HepG2 (cell line): Measurements from ENCODE around the gene ASB5. TPM values are rescaled to one million over a fixed set of nuclear protein-coding genes. Genes with fewer than 3 reads are reported as not detected.

ENCODE experiments used
- ARNT ChIP-seq: fragments of 450-650 bp; IDR thresholded peaks from 2 replicates; pipeline ENCODE4 v1.6.1; 2017
- CEBPZ ChIP-seq: IDR thresholded peaks from 2 replicates; pipeline ENCODE4 v1.6.1; 2012; ENCODE audit warnings: low read length, improper control_type of control experiment
- CHCHD3 ChIP-seq: sonication (generic); formaldehyde crosslinking; IDR thresholded peaks from 2 replicates; pipeline ENCODE4 v1.8.0; 2022; ENCODE audit warnings: mild to moderate bottlenecking, missing genetic modification reagents, moderate library complexity
- EEA1 ChIP-seq: sonication (generic); formaldehyde crosslinking; IDR thresholded peaks from 2 replicates; pipeline ENCODE4 v1.5.1; 2020; ENCODE audit warnings: mild to moderate bottlenecking, missing genetic modification reagents, borderline replicate concordance
- HNRNPLL ChIP-seq: fragments of 200-400 bp; formaldehyde crosslinking; IDR thresholded peaks from 2 replicates; pipeline ENCODE4 v1.6.1; 2017; ENCODE audit warnings: mild to moderate bottlenecking, low read depth, low read length; ENCODE audit not compliant: poor library complexity, severe bottlenecking
- KLF16 ChIP-seq, 2 experiments: sonication (generic) in 1 of 2; formaldehyde crosslinking in 1 of 2; IDR thresholded peaks; 2 replicates each; pipeline versions ENCODE4 v1.6.1 to v1.8.0; 2016 to 2023; ENCODE audit warnings: missing genetic modification reagents in 2 of 2, missing compliant biosample characterization in 1 of 2
- MED1 ChIP-seq: sonication (generic); formaldehyde crosslinking; IDR thresholded peaks from 2 replicates; pipeline ENCODE4 v1.4.0; 2020; ENCODE audit warnings: missing genetic modification reagents
- MTF2 ChIP-seq: sonication (generic); formaldehyde crosslinking; IDR thresholded peaks from 2 replicates; pipeline ENCODE4 v1.5.0; 2020; ENCODE audit warnings: missing genetic modification reagents, borderline replicate concordance
- POGZ ChIP-seq: sonication (generic); formaldehyde crosslinking; IDR thresholded peaks from 2 replicates; pipeline ENCODE4 v1.4.0; 2020; ENCODE audit warnings: mild to moderate bottlenecking, missing genetic modification reagents
- RFX1 ChIP-seq: fragments of 450-650 bp; IDR thresholded peaks from 2 replicates; pipeline ENCODE4 v1.6.1; 2017
- SMAD1 ChIP-seq: sonication (generic); formaldehyde crosslinking; IDR thresholded peaks from 2 replicates; pipeline ENCODE4 v1.4.0; 2020; ENCODE audit warnings: missing genetic modification reagents, low read depth, mild to moderate bottlenecking, borderline replicate concordance
- SMAD3 ChIP-seq: sonication (generic); formaldehyde crosslinking; IDR thresholded peaks from 2 replicates; pipeline ENCODE4 v1.4.0; 2020; ENCODE audit warnings: missing genetic modification reagents
- SOX5 ChIP-seq: IDR thresholded peaks from 2 replicates; pipeline ENCODE4 v1.6.1; 2016; ENCODE audit warnings: borderline replicate concordance
- ZNF615 ChIP-seq: sonication (generic); formaldehyde crosslinking; IDR thresholded peaks from 2 replicates; pipeline ENCODE4 v1.5.0; 2020; ENCODE audit warnings: mild to moderate bottlenecking, missing genetic modification reagents, borderline replicate concordance
- ZNF660 ChIP-seq: sonication (generic); formaldehyde crosslinking; IDR thresholded peaks from 2 replicates; pipeline ENCODE4 v1.5.1; 2020; ENCODE audit warnings: mild to moderate bottlenecking, low read depth, missing genetic modification reagents, borderline replicate concordance
- ZNF737 ChIP-seq: sonication (generic); formaldehyde crosslinking; IDR thresholded peaks from 2 replicates; pipeline ENCODE4 v1.5.0; 2020; ENCODE audit warnings: missing genetic modification reagents, mild to moderate bottlenecking, borderline replicate concordance
- polyA plus RNA-seq, 8 experiments: library from polyadenylated mRNA; depleted of rRNA in 3 of 8; stranded (reverse) in 7 of 8; unstranded in 1 of 8; fragments of >200 nt; fragmentation: Illumina TruSeq in 4 of 8; extraction: Trizol in 4 of 8; gene quantifications; 2 replicates each; pipeline versions ENCODE4 v1.2.1 to v1.2.3, GENCODE V29; 2011 to 2016; ENCODE audit warnings: low read depth in 4 of 8, missing spikeins in 1 of 8, mixed read lengths in 1 of 8; ENCODE audit not compliant: insufficient read depth in 1 of 8
- total RNA-seq, 5 experiments: library from RNA; depleted of rRNA; stranded (reverse); fragments of >200 nt; fragmentation: Illumina TruSeq; extraction: Trizol; gene quantifications; 2 replicates each; pipeline ENCODE4 v1.2.3, GENCODE V29; 2016; ENCODE audit warnings: low read depth in 1 of 5
- TF ChIP-seq, protein P1 (sequence below): sonication (generic); formaldehyde crosslinking; IDR thresholded peaks from 2 replicates; pipeline ENCODE4 v1.5.0; 2020; ENCODE audit warnings: mild to moderate bottlenecking, missing genetic modification reagents
- TF ChIP-seq, protein P2 (sequence below): sonication (generic); formaldehyde crosslinking; conservative IDR thresholded peaks from 2 replicates; pipeline ENCODE4 v1.4.0; 2020; ENCODE audit warnings: missing genetic modification reagents

Gene ASB5
- total and polyA plus RNA-seq, 2 of the 13 experiments (the other 11 are each of a cell fraction or from before 2014, with no cell fraction given): not detected

DNA sequence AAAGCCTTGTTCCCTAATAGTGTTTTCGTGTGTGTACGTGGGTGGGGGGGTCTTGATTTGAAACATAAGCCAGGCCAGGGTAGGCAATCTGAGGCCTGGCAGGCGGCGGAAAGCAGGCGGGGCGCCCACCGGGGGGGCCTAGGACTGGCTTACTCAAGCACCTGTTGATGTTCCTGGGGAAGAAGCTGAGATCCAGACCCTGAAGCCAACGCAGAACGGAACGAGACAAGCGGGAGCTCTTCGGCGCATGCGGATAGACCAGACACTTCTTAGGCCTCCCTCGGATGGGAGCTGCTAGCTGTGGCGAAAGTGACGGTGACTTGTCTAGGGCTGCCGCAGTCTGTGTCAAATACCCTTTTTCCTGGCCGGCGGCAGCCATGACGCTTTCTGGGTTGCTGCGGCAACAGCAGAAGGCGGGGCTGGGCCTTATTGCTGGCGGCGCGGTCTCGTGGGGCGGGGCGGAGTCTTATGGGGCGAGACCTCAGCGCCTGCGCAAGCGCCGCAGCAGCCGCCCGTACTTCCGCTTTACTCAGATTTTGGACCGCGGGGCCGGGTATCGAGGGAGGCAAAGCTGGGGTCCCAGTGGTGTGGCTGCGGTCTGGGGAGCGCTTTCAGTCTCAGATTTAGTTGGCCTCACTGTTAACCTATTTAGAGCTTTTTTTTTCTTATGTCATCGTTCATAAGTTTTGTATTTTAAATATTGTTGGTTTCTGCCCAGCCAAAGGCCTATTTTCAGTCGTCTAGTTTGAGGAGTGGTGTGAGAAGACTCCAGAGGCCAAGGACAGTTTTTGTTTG lies 73.6 kb downstream of the ASB5 start, which contains the start of gene SPATA4 (continued):
- TF ChIP-seq ZNF737 (CRISPR knock-in tag): no peak
- peak; percentile 43; the same call in 1 of the 2 replicates for TF ChIP-seq SMAD1 (CRISPR knock-in tag)
- TF ChIP-seq HNRNPLL: peak; percentile 94
- peak; percentile 37; the same call in 1 of the 2 replicates for TF ChIP-seq SOX5 (CRISPR knock-in tag)
- peak in 1 of 2 experiments; percentile 26; a peak in 1 of 4 replicates for TF ChIP-seq KLF16 (CRISPR knock-in tag; IDR thresholded peaks at IDR 0.05)
- peak; percentile 89 for TF ChIP-seq POGZ (CRISPR knock-in tag)
- no peak for TF ChIP-seq ZNF660 (CRISPR knock-in tag)
- TF ChIP-seq MED1 (CRISPR knock-in tag): 0 out of 2 replicates have a peak, but pooled peaks have one; percentile 19
- TF ChIP-seq ARNT: no peak
- no peak for TF ChIP-seq ZNF615 (CRISPR knock-in tag)
- TF ChIP-seq, protein P1, sequence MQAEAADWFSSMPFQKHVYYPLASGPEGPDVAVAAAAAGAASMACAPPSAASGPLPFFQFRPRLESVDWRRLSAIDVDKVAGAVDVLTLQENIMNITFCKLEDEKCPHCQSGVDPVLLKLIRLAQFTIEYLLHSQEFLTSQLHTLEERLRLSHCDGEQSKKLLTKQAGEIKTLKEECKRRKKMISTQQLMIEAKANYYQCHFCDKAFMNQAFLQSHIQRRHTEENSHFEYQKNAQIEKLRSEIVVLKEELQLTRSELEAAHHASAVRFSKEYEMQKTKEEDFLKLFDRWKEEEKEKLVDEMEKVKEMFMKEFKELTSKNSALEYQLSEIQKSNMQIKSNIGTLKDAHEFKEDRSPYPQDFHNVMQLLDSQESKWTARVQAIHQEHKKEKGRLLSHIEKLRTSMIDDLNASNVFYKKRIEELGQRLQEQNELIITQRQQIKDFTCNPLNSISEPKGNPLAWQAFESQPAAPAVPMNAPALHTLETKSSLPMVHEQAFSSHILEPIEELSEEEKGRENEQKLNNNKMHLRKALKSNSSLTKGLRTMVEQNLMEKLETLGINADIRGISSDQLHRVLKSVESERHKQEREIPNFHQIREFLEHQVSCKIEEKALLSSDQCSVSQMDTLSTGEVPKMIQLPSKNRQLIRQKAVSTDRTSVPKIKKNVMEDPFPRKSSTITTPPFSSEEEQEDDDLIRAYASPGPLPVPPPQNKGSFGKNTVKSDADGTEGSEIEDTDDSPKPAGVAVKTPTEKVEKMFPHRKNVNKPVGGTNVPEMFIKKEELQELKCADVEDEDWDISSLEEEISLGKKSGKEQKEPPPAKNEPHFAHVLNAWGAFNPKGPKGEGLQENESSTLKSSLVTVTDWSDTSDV: no peak
- TF ChIP-seq MTF2 (CRISPR knock-in tag): peak; percentile 76; the same call in 1 of the 2 replicates
- no peak for TF ChIP-seq CHCHD3 (CRISPR knock-in tag)
- TF ChIP-seq, protein P2, sequence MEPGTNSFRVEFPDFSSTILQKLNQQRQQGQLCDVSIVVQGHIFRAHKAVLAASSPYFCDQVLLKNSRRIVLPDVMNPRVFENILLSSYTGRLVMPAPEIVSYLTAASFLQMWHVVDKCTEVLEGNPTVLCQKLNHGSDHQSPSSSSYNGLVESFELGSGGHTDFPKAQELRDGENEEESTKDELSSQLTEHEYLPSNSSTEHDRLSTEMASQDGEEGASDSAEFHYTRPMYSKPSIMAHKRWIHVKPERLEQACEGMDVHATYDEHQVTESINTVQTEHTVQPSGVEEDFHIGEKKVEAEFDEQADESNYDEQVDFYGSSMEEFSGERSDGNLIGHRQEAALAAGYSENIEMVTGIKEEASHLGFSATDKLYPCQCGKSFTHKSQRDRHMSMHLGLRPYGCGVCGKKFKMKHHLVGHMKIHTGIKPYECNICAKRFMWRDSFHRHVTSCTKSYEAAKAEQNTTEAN: 0 out of 2 replicates have a peak, but pooled peaks have one; percentile 23
- no peak for TF ChIP-seq CEBPZ
- peak; percentile 89 for TF ChIP-seq RFX1
- no peak for TF ChIP-seq EEA1
- TF ChIP-seq SMAD3 (CRISPR knock-in tag): 0 out of 2 replicates have a peak, but pooled peaks have one; percentile 19
